Adipose tissue (tissue), 3 donors: ENCODE data around the gene DNAJC4. TPM values are rescaled to one million over a fixed set of nuclear protein-coding genes. Genes with fewer than 3 reads are reported as not detected.

Experiments used
- H3K27ac ChIP-seq: one replicate; pipeline ENCODE4 v1.5.1; 2013; ENCODE audit warnings: low read depth, low read length
- WGBS, 3 donors: extraction: QIAGEN DNeasy Blood & Tissue Kit; methylation state at CpG; one replicate each; pipeline ENCODE4 v1.1.7; 2013; 5-methylcytosine and 5-hydroxymethylcytosine counted together
- polyA plus RNA-seq, 3 donors: library from polyadenylated mRNA; stranded (reverse); fragments of 200-250 nt; gene quantifications; one replicate each; pipeline ENCODE4 v1.2.3, GENCODE V29; 2013
- donor health status: healthy with polysubstance abuse.
- donor health status: Bipolar disorder and iron deficiency.
- donor health status: healthy.

Gene DNAJC4, protein sequence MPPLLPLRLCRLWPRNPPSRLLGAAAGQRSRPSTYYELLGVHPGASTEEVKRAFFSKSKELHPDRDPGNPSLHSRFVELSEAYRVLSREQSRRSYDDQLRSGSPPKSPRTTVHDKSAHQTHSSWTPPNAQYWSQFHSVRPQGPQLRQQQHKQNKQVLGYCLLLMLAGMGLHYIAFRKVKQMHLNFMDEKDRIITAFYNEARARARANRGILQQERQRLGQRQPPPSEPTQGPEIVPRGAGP
- 10 to 100 TPM; 34.4 to 47.0 (median 42.8) TPM for polyA plus RNA-seq

DNA sequence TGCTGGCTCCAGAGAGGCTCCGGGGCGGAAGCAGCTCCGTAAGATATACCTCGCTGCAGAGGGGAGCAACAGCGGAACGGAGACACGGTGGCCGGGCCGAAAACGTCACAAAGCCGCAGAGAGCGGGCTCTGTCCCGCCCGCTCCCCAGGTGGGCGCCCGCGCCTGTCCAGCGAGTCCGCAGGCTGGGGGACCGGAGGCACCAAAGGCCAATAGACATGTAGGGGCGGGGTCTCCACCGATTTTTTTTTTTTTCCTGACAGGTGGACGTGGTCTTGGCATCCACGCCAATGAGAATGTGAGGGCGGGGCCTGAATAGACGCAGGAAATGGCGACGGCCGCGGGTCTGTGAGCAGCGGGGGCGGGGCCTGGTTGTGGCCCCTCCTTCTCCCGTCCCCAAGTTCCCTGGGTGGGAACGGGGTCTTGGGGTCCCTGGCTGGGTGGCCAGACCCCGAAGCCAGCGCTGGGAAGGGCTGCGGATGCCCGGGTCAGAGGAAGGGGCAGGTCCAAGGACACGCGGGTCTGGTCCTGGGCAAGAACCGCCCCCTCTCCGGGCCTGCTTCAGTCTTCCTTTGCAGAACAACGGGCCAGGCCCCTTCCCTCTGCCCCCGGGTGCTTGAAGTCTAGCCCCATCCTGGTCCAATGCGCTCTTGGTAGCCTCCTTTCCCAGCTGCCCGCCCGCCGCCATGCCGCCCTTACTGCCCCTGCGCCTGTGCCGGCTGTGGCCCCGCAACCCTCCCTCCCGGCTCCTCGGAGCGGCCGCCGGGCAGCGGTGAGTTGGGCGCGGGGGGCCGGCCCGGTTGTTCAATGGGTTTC is at the start of gene DNAJC4:
DNAJC4 (plus strand) TSS at position 378 of the 814 bp plus-strand sequence; CDS start at position 685, 307 bp downstream.
- H3K27ac ChIP-seq = peak within 1 kb of the TSS; percentile 78
- 0% methylated on average over 51 to 62 of the region's 62 CpGs for WGBS, 3 donors

DNA sequence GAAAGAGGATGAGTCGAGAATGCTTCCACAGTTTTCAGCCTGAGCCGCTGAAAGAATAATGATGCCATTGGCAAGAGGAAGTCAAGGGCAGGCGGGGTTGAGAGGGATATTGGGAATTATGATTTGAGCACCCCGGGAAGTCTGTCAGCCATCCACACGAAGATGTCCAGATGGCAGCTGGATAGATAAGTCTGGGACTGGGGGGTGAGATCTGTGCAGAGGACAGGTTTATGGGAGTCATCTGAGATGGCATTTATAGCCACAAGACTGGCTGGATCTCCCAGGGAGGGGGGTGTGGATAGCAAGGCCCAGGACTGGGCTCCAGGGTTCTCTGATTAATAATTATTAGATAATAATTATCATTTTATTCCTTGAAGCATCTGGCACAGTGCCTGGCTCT is 49.5 kb upstream of the DNAJC4 start:
- H3K27ac ChIP-seq = no peak overlapping the region
- 54 to 69% (median 63%) methylated on average over 5 of the region's 5 CpGs for WGBS, 3 donors

DNA sequence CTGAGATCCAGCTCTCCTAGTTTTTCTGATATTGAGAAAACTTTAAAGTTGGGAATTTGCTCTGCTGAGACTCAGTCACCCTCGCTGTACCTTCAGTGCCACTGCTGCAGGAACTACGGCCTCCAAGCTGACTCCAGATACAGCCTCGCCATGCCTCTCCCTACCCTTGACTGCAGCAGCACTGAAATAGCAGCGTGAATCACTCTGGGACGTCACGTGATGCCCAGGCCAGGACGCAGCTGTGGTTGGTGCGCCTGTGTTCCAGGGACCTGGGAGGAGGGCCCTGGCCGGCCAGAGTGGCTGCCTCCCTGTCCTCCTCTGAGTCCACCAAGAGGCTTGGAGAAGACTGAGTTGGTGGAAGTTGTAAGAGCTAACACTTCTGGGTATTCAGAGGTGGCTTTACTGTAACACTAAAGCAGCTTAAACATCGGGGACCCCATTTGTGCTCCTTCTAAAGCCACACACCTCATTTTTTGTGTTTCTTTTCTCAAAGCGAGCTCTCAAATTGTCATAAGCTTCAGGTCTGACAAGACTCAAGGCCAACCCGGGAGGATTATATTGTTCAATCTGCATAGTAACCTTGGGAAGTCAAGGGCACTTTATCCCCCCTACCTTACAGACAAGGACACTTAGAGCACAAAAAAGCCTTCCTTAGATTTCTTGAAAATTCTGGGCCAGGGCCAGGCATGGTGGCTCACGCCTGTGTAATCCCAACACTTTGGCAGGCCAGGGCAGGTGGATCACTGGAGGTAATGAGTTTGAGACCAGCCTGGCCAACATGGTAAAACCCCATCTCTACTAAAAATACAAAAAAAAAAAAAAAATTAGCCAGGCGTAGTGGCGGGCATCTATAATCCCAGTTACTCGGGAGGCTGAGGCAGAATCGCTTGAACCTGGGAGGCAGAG is 48.6 kb upstream of the DNAJC4 start:
- no peak overlapping the region for H3K27ac ChIP-seq
- 22 to 43% (median 40%) methylated on average over 15 to 17 of the region's 17 CpGs for WGBS, 3 donors

DNA sequence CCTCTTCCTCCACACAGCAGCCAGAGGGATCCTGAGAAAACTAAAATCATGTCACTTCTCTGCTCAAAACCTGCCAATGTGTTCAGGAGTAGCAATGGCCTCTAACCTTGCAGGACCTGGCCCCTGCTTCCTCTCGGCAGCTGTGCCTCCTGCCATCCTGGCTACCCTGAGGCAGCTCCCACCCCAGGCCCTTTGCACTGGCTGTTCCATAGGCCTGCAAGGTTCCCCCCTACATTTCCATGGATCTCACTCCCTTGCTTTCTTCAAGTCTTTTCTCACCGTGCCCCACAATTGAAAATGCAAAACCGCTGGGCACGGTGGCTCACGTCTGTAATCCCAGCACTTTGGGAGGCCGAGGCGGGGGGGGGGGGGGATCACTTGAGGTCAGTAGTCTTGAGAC is 46.5 kb upstream of the DNAJC4 start:
- whole genome bisulfite sequencing, 3 donors = 64 to 86% (median 85%) methylated on average over 7 of the region's 7 CpGs
- H3K27ac ChIP-seq = no peak overlapping the region

DNA sequence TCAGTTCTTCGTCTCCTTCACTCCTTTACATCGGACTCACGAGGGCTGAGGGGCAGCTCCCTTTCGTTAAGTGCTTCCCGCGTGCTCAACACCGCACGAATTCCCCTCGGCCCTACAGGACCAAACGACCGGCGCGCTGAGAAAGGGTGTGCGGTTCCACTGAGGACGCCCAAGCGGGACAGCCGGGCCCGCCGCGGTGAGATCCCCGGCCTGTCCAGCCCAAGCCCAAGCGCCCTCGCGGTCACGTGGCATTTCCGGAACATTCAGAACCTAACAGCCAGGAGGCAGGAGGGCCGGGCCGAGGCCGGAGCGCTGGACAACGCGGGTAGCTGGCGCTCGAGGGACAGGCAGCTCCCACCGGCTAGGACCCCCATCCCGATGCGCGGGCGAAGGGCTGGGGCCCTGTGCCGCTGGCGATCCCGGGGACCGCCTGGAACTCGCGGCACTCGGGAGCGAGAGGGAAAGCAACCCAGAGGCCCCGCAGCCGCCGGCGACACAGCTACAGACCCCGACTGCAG is 45.1 kb upstream of the DNAJC4 start:
- H3K27ac ChIP-seq = peak overlapping the region; percentile 17
- 0 to 1% (median 0%) methylated on average over 52 of the region's 52 CpGs for WGBS, 3 donors

DNA sequence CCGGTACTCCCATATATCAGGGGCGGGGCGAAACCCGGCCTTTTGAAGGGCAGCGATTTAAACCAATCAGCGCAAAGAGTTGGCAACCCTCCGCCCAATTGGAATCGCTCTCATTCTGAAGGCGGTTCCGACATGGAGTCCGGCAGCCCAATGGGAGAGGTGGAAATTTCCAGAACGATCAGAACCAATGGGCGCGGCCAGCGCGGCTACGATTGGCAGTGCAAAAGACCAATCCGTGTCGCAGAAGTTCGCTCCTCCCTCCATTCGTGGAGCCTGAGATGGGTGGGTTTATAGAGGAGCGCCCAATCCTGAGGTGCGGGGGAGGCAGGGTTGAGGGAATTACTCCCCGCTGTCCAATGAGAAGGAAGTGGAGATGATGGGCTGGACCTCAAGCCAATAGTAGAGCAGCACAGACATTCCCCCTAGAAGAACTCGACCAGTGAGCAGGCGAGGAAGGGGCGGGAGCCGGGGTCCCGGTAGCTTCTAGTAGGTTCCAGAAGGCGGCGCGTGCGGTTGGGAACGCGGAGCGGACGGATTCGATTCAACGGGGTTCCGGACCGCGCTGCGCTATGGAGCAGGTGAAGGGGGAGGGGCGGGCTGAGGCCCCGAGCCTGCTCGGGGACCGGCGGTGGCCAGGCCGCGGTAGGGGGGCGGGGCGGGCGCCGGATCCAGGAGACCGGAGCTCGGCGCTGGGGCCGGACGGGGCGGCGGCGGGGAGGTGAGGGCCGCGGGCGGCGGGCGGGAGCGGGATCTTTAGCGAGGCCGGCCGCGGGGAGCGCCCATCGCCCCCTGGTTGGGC is 44.5 kb upstream of the DNAJC4 start, which contains the start of gene STIP1:
STIP1 (plus strand) TSS at position 479 of the 799 bp plus-strand sequence; CDS start at position 570, 91 bp downstream.
- 1% methylated on average over 57 to 74 of the region's 74 CpGs for WGBS, 3 donors
- peak within 1 kb of the TSS; percentile 17 for H3K27ac ChIP-seq

DNA sequence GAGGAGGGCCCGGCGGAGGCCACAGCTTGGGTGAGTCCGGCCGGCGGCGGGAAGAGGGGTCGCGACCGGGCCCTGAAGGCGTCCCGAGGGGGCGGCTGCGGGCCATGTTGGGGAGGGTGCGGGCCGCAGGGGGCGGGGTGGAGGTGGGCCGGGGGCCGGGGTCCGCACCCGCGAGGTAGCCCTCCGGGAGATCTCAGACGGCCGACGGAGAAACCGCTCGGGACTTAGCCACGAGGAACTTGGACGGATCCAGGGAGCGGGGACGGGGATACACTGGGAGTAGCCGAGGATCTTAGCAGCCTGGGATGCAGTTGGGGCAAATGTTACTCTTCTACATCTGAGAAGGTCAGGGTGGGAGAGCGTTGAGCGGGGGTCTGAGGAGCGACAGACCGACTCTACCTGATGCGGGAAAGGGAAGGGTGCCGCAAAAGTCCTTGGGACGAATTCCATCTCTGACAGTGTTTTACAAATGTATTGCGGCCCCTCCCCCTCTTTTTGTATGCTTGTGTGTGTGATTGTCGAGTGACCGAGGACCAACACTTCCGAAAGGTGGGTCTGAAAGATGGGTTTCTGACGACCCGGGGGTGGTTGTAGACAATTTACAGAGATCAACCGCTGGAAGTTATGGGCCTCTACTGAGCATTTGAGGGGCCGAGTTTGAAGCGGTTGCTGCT is 43.7 kb upstream of the DNAJC4 start:
- no peak overlapping the region for H3K27ac ChIP-seq

DNA sequence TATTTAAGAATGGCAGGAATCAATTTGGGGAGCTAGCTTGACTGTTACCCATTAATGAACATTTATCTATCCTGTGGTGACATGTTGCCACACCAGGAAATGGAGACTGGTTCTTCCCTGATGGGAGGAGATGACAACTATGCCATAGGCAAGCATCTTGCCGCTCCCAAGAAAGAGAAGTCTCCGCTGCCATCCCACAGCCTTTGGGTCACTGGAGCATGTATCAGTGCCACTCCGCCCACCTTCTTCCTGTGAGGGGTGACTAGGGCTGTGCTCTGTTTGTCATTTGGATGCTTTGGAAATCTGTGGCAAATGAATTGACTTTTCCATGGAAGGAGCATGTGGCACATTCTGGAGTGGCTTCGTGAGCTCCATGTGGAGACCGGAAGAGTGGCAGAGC is 37.9 kb upstream of the DNAJC4 start:
- WGBS, 3 donors = 81 to 91% (median 89%) methylated on average over 5 of the region's 5 CpGs
- H3K27ac ChIP-seq = no peak overlapping the region

More for the DNA sequence above, 43.7 kb upstream of the DNAJC4 start:
- WGBS, 3 donors = 1 to 2% (median 2%) methylated on average over 32 to 48 of the region's 48 CpGs

DNA sequence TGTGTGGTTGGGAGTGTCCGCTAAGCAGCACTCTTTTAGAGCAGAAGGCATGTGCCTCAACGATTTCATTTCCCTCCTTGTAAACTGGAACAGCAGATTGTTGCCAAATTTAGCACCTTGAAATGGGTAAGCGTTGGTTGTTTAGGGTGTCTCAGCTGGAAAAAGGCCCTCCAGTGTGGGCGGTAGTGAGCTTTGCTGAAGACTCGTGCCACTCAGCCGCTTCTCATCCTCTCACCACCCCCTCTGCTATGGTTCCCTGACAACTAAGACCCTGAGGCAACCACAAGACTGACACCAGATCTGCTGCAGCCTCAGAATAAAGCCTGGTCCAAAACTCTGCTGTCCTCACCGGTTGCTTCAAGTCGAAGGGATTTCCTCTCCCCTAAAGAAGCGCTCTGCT is 33.7 kb upstream of the DNAJC4 start:
- H3K27ac ChIP-seq = no peak overlapping the region
- 80 to 87% (median 83%) methylated on average over 9 of the region's 9 CpGs for WGBS, 3 donors

DNA sequence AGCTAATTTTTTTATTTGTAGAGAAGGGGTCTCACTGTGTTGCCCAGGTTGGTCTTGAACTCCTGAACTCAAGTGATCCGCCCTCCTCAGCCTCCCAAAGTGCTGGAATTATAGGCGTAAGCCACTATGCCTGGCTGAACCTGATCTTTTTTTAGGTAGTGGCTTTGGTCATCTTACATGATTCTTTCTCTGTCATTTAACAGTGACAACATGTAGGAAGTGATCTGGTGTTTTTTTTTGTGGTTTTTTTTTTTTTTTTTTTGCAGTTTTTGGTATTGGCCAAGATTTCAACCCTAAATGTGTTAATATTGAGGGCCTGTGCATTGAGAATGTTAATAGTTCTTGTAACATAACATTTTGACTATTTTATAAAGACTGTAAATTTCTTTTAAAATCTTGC is 31.8 kb upstream of the DNAJC4 start:
- WGBS, 3 donors = 93 to 100% (median 95%) methylated on average over 2 of the region's 2 CpGs
- no peak overlapping the region for H3K27ac ChIP-seq

DNA sequence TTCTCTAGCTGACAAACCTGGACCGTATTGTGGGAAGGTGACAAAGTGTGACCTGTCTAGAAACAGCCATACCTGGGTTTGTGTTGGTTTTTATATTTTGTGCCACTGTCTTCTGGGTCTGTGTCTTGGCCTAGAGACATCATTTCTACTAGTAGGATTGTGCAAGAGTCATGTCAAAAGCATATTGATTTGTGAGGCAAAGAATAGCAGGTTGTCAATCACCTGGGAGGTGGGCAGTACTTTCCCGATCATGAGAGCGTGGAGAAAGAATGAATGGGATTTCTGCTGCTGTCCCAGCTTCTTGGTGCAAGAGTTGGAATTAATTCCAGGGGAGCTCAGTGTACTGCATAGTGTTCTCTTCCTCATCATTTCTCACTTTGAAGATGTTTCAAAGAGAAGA is 28.8 kb upstream of the DNAJC4 start:
- WGBS, 3 donors = 48 to 87% (median 83%) methylated on average over 3 of the region's 3 CpGs
- H3K27ac ChIP-seq = no peak overlapping the region

DNA sequence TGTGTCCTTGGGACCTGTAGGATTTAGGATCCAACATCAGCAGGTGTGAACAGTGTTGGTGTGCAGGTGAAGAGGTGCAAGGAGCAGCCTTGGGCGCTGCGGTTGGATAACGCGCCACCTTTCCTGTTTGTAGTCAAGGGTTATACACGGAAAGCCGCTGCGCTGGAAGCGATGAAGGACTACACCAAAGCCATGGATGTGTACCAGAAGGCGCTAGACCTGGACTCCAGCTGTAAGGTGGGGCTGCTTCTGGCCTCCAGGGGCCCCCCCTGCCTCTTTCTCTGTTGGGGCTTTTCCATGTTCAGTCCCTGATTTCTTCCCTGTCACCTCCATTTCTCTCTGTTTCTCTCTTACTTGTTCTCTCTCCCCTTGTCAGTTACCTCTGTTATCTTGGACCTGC is 27.4 kb upstream of the DNAJC4 start:
- H3K27ac ChIP-seq = no peak overlapping the region
- 93 to 97% (median 96%) methylated on average over 9 of the region's 9 CpGs for WGBS, 3 donors

DNA sequence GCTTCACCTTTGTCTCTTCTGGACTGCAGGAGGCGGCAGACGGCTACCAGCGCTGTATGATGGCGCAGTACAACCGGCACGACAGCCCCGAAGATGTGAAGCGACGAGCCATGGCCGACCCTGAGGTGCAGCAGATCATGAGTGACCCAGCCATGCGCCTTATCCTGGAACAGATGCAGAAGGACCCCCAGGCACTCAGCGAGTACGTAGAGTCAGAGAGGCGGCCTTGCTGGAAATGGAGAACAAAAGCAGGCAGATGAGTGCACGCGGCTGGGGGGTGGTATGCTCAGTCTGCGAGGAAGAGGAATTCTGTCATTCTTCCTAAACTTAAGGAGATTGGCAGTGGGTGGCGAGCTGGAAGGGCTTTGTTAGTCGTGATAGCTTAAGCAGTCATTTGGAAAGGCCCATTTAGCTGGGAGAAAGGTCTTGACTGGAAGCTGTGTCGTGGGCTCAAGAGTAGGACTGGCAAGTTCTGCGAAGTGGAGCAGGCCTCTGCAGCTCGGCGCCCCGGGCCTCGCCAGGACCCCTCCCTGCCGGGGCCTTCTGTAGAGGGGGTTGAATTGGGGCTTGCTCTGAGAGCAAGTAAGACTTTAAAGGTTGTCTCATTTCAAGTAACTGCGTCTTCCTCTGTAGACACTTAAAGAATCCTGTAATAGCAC is 26.8 kb upstream of the DNAJC4 start:
- no peak overlapping the region for H3K27ac ChIP-seq
- WGBS, 3 donors = 89 to 92% (median 91%) methylated on average over 27 of the region's 27 CpGs

DNA sequence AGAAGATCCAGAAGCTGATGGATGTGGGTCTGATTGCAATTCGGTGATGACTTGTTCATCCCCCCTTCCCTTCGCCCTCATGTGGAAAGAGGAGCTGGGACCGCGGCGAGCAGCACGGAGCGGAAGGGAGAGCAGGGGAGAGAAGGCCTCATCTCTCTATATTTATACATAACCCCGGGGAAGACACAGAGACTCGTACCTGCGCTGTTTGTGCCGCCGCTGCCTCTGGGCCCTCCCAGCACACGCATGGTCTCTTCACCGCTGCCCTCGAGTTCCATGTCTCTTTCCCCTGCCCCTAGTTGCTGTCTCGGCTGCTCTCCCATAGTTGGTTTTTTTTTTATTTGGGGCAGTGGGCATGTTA is 26.3 kb upstream of the DNAJC4 start:
- WGBS, 3 donors = 79 to 87% (median 82%) methylated on average over 16 of the region's 16 CpGs

DNA sequence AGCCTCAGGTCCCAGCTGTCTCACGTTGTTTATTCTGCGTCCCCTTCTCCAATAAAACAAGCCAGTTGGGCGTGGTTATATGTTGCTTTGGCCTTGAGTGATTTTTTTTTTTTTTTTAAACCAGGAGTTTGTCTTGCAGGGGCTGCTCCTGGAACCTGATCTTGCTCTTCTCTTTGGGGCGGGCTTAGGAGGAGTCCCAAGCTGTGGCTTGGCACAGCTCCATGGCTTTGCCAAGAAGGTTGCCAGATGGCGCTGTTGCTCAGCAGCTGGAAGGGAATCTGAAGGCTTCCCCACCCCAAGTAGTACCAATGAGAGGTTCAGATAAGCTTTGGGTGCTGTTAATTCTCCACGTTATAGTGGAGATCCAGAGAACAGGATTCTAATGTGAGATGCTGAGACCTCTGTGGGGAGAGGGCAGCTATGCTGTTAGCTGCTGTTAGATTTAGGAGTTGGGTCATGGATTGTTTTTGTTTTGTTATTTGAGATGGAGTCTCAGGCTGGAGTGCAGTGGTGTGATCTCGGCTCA is 25.8 kb upstream of the DNAJC4 start:
- WGBS, 3 donors = 25 to 34% (median 28%) methylated on average over 7 of the region's 7 CpGs
- no peak overlapping the region for H3K27ac ChIP-seq

More for the DNA sequence above, 26.3 kb upstream of the DNAJC4 start:
- H3K27ac ChIP-seq = no peak overlapping the region

DNA sequence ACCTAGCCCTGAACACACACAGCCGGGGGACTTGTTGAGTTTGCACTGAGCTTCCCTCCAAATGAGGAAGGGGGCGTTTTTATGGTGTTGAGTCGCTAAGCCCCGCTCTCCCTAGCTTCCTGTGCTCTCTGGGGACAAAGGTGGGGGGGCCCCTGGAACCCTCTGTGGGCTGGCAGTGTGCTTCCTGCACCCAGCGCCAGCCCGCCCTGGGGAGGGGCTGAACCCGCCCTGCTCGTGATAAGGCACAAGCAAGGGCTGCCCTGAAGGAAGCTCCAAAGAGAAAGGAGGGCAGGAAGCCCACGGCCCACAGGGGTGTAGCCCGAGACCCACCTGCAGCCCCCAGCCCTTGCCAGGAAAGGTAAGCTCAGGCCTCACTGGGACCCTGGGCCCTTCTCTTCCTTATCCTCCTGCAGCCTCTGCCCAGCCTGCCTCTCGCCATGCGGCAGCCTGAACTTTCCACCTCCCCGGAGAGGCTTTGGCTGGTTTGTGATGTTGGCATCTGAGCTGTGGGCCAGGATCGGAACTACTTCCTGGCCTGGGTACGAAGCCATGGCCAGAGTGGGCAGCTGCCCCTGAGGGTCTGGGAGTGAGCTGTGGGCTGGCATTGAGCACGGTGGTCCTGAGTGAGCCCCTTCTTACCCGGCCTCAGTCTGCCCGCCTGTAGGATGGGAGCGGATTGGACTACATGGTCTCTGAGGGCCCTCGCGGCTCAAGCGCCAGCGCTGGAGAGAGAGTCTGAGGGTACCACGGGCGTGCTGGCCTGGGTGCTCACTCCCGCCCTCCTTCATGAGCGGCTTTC is 23.7 kb upstream of the DNAJC4 start, which contains the start of gene FERMT3:
FERMT3 (plus strand) TSS at position 265 of the 799 bp plus-strand sequence. CDS start 644 bp downstream, outside the sequence.
- 46 to 84% (median 58%) methylated on average over 26 to 27 of the region's 27 CpGs for WGBS, 3 donors
- peak within 1 kb of the TSS; percentile 74 for H3K27ac ChIP-seq
